Caco-2 (cell line): ENCODE results near the gene CENPP. TPM values are rescaled to one million over a fixed set of nuclear protein-coding genes. Genes with fewer than 3 reads are reported as not detected.
"Not testable (repeated sequence)": the region's sequence is repeated elsewhere in the genome, so short reads cannot be mapped to it uniquely, and the experiment has no call there.

Experiments
- BruUV-seq: library from RNA; stranded (reverse); fragments of 400-500 nt; replicated peaks from 2 replicates; lab custom pipeline; 2021; lab: Mats Ljungman, UMichigan
- CTCF ChIA-PET: fragments of 300-600 bp; sonication (Branson Sonifier 250); formaldehyde crosslinking; loops from one replicate; lab custom pipeline; 2022; ENCODE audit warnings: antibody characterized with exemption; lab: Charles Lee
- POLR2A ChIA-PET: fragments of 300-600 bp; sonication (Branson Sonifier 250); formaldehyde crosslinking; loops from one replicate; lab custom pipeline; 2022; ENCODE audit warnings: antibody characterized with exemption; lab: Charles Lee
- DNase-seq, 2 experiments: peaks; one replicate each; pipeline versions ENCODE4 v3.0.0 to v3.0.0-alpha.2; 2020 to 2022
- H3K27me3 ChIP-seq: replicated peaks from 2 replicates; pipeline ENCODE4 v1.6.0; 2011; ENCODE audit warnings: low read length; ENCODE audit not compliant: control insufficient read depth, insufficient read depth
- H3K36me3 ChIP-seq: 2 replicates; pipeline ENCODE4 v1.5.1; 2011; ENCODE audit warnings: low read length; ENCODE audit not compliant: control insufficient read depth, insufficient read depth
- H3K4me1 ChIP-seq: fragments of 250-450 bp; sonication (Bioruptor Pico); 2 replicates; pipeline ENCODE4 v1.5.1; 2020; ENCODE audit warnings: mild to moderate bottlenecking
- H3K4me3 ChIP-seq: 2 replicates; pipeline ENCODE4 v1.5.1; 2011; ENCODE audit warnings: low read depth, mild to moderate bottlenecking, control low read depth, low read length
- H3K9me3 ChIP-seq: fragments of 250-450 bp; sonication (Bioruptor Pico); 2 replicates; pipeline ENCODE4 v1.5.1; 2020; ENCODE audit warnings: mild to moderate bottlenecking, moderate library complexity
- H3K27ac Mint-ChIP-seq: one replicate; pipeline ENCODE4 v1.8.0; 2022; ENCODE audit warnings: mixed read lengths; ENCODE audit not compliant: unreplicated experiment
- H3K27me3 Mint-ChIP-seq: one replicate; pipeline ENCODE4 v1.8.0; 2022; ENCODE audit warnings: mixed read lengths; ENCODE audit not compliant: insufficient read depth, unreplicated experiment
- H3K36me3 Mint-ChIP-seq: one replicate; pipeline ENCODE4 v1.8.0; 2022; ENCODE audit warnings: mild to moderate bottlenecking, mixed read lengths; ENCODE audit not compliant: insufficient read depth, unreplicated experiment
- H3K4me1 Mint-ChIP-seq: one replicate; pipeline ENCODE4 v1.8.0; 2022; ENCODE audit warnings: low read depth, mixed read lengths; ENCODE audit not compliant: unreplicated experiment
- H3K4me3 Mint-ChIP-seq: one replicate; pipeline ENCODE4 v1.8.0; 2022; ENCODE audit warnings: mild to moderate bottlenecking, moderate library complexity, mixed read lengths; ENCODE audit not compliant: unreplicated experiment
- H3K9me3 Mint-ChIP-seq: one replicate; pipeline ENCODE4 v1.8.0; 2022; ENCODE audit warnings: mixed read lengths; ENCODE audit not compliant: unreplicated experiment
- CTCF ChIP-seq, 2 experiments: fragments of 200-600 bp in 1 of 2; IDR thresholded peaks; 1 replicate in 1 of 2; 2 replicates in 1 of 2; pipeline versions ENCODE4 v1.5.1 to v1.8.0; 2011 to 2022; ENCODE audit warnings: antibody characterized with exemption in 1 of 2, control low read depth in 1 of 2, inconsistent platforms in 1 of 2, low read depth in 1 of 2, low read length in 1 of 2, mild to moderate bottlenecking in 1 of 2, moderate library complexity in 1 of 2; ENCODE audit not compliant: insufficient read depth in 1 of 2, severe bottlenecking in 1 of 2, unreplicated experiment in 1 of 2
- intact Hi-C: fragments of 100-400 bp; cut with micrococcal nuclease; formaldehyde crosslinking; loops from one replicate; pipeline ENCODE4 v1.10.0; 2022; ENCODE audit not compliant: unreplicated experiment
- total RNA-seq: library from RNA; stranded (reverse); gene quantifications from 2 replicates; pipeline ENCODE4 v1.2.3, GENCODE V29; 2022

CENPP gene
- total RNA-seq, 1 experiment from 2014 or later: 7.6 TPM

- Histone ChIP-seq H3K27me3 (no peaks in the 10 kb centered on the region), H3K4me3 (no peak overlapping the region), H3K36me3 (no peaks in the 10 kb centered on the region), H3K4me1 (no peaks in the 10 kb centered on the region), H3K9me3 (no peaks in the 10 kb centered on the region)
- DNase-seq: no peak
- Mint-ChIP-seq H3K4me1 (no peaks in the 10 kb centered on the region), H3K36me3 (no peaks in the 10 kb centered on the region), H3K4me3 (no peak overlapping the region), H3K9me3 (no peaks in the 10 kb centered on the region), H3K27ac (no peak overlapping the region), H3K27me3 (no peaks in the 10 kb centered on the region)
- CTCF ChIA-PET: no interaction called here
- BruUV-seq: no TSS peak
- POLR2A ChIA-PET: no interaction called here
- intact Hi-C loops: no loop called here
- TF ChIP-seq CTCF (IDR thresholded peaks at IDR 0.05; ENCODE audit: insufficient read depth in 1 of 2, low read depth in 1 of 2, low read length in 1 of 2, severe bottlenecking in 1 of 2, unreplicated experiment in 1 of 2): no peak
Measured at GRCh38 chr9:92592537-92592936, 266.8 kb downstream of the CENPP start.

- Mint-ChIP-seq H3K36me3 (no peaks in the 10 kb centered on the region), H3K4me3 (no peak overlapping the region), H3K4me1 (no peaks in the 10 kb centered on the region), H3K27ac (no peak overlapping the region), H3K9me3 (no peaks in the 10 kb centered on the region), H3K27me3 (no peaks in the 10 kb centered on the region)
- ChIA-PET POLR2A (interaction anchor here (0.6 kb wide), 1 partner anchor 197 kb away, joined by 3 read pairs; no protein-coding TSS in a partner anchor), CTCF (no interaction called here)
- Histone ChIP-seq H3K9me3 (no peaks in the 10 kb centered on the region), H3K36me3 (no peaks in the 10 kb centered on the region), H3K4me1 (no peaks in the 10 kb centered on the region), H3K27me3 (no peaks in the 10 kb centered on the region), H3K4me3 (no peak overlapping the region)
- DNase-seq: no peak
- no peak for TF ChIP-seq CTCF (IDR thresholded peaks at IDR 0.05; ENCODE audit: insufficient read depth in 1 of 2, low read depth in 1 of 2, low read length in 1 of 2, severe bottlenecking in 1 of 2, unreplicated experiment in 1 of 2)
- no TSS peak for BruUV-seq
- intact Hi-C loops: no loop called here
Measured at GRCh38 chr9:92592946-92593861, 267.5 kb downstream of the CENPP start.

- H3K36me3 ChIP-seq, H3K4me3 ChIP-seq, H3K27me3 Mint-ChIP-seq, H3K27me3 ChIP-seq, H3K9me3 ChIP-seq, H3K27ac Mint-ChIP-seq, intact Hi-C loops, BruUV-seq, H3K4me3 Mint-ChIP-seq, H3K4me1 ChIP-seq, H3K4me1 Mint-ChIP-seq, H3K9me3 Mint-ChIP-seq, DNase-seq, H3K36me3 Mint-ChIP-seq, CTCF ChIA-PET, POLR2A ChIA-PET: not testable (repeated sequence)
Measured at GRCh38 chr9:92595075-92595474, 269.3 kb downstream of the CENPP start.
